ENCODE measurements around the gene TMEM201. TPM values are rescaled to one million over a fixed set of nuclear protein-coding genes. Genes with fewer than 3 reads are reported as not detected.
"Not testable (repeated sequence)": the region's sequence is repeated elsewhere in the genome, so short reads cannot be mapped to it uniquely, and the experiment has no call there.

TMEM201 gene
- total and polyA plus RNA-seq, 9 of the 15 experiments (the other 6 are each of a cell fraction or from before 2014, with no cell fraction given) = 0.42 to 51.3 (median 7.4) TPM

DNA sequence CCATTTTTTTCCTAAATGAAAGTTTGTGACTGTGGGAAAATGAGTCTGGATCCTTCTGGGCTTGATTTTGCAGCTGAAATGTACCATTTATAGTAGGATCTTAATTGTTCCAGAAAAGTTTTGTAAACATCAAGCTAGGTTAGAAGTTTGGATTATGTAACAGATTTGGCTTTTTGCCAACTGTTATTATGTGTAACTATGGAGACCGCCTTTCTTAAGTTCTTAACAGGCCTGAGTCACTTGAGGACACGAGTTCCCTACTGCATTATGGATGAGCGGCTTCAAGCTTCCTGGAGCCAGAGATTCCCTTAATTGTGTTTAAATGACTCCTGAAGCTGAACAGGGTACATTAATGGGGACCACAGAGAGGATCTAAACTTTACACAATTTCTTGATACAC is 27.3 kb upstream of the TMEM201 start (continued):
- TF ChIP-seq FOSL1 (tag; conservative IDR thresholded peaks at IDR 0.05) (no peak), HIVEP1 (CRISPR knock-in tag; IDR thresholded peaks at IDR 0.05) (no peak), HEY1 (CRISPR knock-in tag; IDR thresholded peaks at IDR 0.05; ENCODE audit: borderline replicate concordance) (no peak), RBM39 (optimal IDR thresholded peaks at IDR 0.05; ENCODE audit: low read depth, low read length) (no peak), ZNF583 (CRISPR knock-in tag; IDR thresholded peaks at IDR 0.05) (no peak)

DNA sequence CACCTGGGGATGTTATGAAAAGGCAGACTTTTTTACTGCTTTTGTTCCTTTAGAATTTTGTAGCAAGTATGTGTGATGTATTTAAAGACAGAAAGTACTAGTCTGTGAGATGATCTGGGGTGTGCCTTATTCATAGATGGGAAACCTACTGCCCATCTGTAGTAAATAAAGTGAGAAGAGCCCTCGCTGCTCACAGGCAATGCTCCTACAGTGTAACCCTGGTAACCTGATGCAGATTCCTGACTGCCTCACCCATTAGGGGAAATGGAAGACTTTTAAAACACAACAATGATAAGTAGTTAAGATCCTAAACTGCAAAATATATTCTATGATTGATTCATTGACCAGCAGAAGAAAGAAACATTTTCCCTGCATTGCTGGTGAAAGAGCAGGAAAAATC is 19.4 kb upstream of the TMEM201 start:
- Histone ChIP-seq H4K20me1 (replicated peaks; ENCODE audit: control insufficient read depth, insufficient read depth, low read length) (no peaks in the 10 kb centered on the region), H3K27ac (ENCODE audit: extremely low read depth, low read depth, low read length) (no peak overlapping the region), H3K9me1 (ENCODE audit: control insufficient read depth, insufficient read depth, low read length) (no peaks in the 10 kb centered on the region), H3K9me3 (replicated peaks; ENCODE audit: control insufficient read depth, insufficient read depth, low read depth, low read length) (no peaks in the 10 kb centered on the region), H3K27me3 (ENCODE audit: control insufficient read depth in 2 of 2, insufficient read depth in 2 of 2, low read length in 2 of 2) (no peaks in the 10 kb centered on the region), H3K36me3 (ENCODE audit: control insufficient read depth, insufficient read depth, low read length) (peaks cover 59% of the 10 kb centered on the region), H3K9ac (ENCODE audit: insufficient read depth in 1 of 2, low read depth in 2 of 2, low read length in 2 of 2) (no peak overlapping the region), H3K79me2 (ENCODE audit: control insufficient read depth, insufficient read depth, low read length) (peaks cover 13% of the 10 kb centered on the region; the same call in 2 of the 3 replicates), H2AFZ (ENCODE audit: low read depth, low read length) (no peak overlapping the region), H3K4me1 (replicated peaks in 1 of 2; ENCODE audit: control insufficient read depth in 2 of 2, insufficient read depth in 2 of 2, low read length in 2 of 2) (no peaks in the 10 kb centered on the region), H3K4me3 (no peak overlapping the region), H3K4me2 (ENCODE audit: insufficient read depth, low read length) (no peak overlapping the region)
- ATAC-seq (no peak), FAIRE-seq (no peak), DNase-seq (ENCODE audit: extremely low read depth in 1 of 4, low spot score in 3 of 4) (no peak)
- BruUV-seq (replicated peaks) = no TSS peak
- TF ChIP-seq RFX1 (IDR thresholded peaks at IDR 0.05) (peak; percentile 7; the same call in 1 of the 2 replicates), MCM7 (IDR thresholded peaks at IDR 0.05) (no peak), KLF16 (IDR thresholded peaks at IDR 0.05) (no peak), BDP1 (IDR thresholded peaks at IDR 0.05; ENCODE audit: insufficient read depth, insufficient read length) (no peak), ARID2 (IDR thresholded peaks at IDR 0.05) (no peak), PTRF (tag; IDR thresholded peaks at IDR 0.05) (no peak), ZNF165 (CRISPR knock-in tag; IDR thresholded peaks at IDR 0.05; ENCODE audit: borderline replicate concordance) (no peak)
- TF ChIP-seq, protein P1, sequence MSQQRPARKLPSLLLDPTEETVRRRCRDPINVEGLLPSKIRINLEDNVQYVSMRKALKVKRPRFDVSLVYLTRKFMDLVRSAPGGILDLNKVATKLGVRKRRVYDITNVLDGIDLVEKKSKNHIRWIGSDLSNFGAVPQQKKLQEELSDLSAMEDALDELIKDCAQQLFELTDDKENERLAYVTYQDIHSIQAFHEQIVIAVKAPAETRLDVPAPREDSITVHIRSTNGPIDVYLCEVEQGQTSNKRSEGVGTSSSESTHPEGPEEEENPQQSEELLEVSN (IDR thresholded peaks at IDR 0.05; ENCODE audit: borderline replicate concordance in 1 of 2, extremely low read depth in 1 of 2, insufficient read depth in 1 of 2, insufficient read length in 1 of 2, low read depth in 1 of 2, low read length in 1 of 2, poor library complexity in 1 of 2, severe bottlenecking in 1 of 2) = no peak
- WGBS (ENCODE audit: insufficient coverage, low coverage, missing lambda C conversion rate) = 80% methylated on average over 1 of the region's 1 CpG
- in situ Hi-C loops (cut with MboI) = loop anchor here (5.0 kb wide), 1 partner anchor 67 kb away; no protein-coding TSS in a partner anchor
- CTCF ChIA-PET (ENCODE audit: low intra/inter-chr PET ratio) = interaction anchor here (0.6 kb wide), 1 partner anchor 62 kb away, joined by 4 read pairs; no protein-coding TSS in a partner anchor
- POLR2A ChIA-PET = interaction anchor here (1.0 to 1.4 kb wide), 6 partner anchors 10 to 278 kb away, joined by 3 to 4 read pairs (median 3); partner anchors contain the start of gene SLC25A33
- intact Hi-C loops (cut with micrococcal nuclease) = no loop called here

DNA sequence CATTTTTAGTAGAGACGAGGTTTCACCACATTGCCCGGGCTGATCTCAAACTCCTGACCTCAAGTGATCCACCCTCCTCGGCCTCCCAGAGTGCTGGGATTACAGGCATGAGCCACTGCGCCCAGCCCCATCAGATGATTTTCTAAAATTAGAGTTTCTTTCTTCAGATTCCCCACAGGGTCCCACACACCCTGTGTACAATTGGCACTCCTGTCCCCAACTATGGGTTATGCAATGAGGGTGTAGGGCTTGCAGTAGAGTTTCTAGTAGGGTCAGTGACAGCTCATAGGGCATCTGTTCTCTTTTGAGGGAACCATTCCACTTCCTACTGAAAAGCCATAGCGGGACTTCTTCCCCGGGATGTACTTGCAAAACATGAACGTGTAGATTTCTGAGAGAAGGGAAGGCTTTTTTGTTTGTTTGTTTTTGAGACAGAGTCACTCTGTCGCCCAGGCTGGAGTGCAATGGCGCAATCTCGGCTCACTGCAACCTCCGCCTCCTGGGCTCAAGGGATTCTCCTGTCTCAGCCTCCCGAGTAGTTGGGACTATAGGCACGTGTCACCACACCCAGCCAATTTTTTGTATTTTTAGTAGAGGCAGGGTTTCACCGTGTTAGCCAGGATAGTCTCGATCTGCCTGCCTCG is 17.7 kb upstream of the TMEM201 start:
- CTCF ChIA-PET (ENCODE audit: low intra/inter-chr PET ratio); H2AFZ ChIP-seq (ENCODE audit: low read depth, low read length); H3K79me2 ChIP-seq (ENCODE audit: control insufficient read depth, insufficient read depth, low read length); H3K4me1 ChIP-seq (replicated peaks in 1 of 2; ENCODE audit: control insufficient read depth in 2 of 2, insufficient read depth in 2 of 2, low read length in 2 of 2); H3K9me3 ChIP-seq (replicated peaks; ENCODE audit: control insufficient read depth, insufficient read depth, low read depth, low read length); H4K20me1 ChIP-seq (replicated peaks; ENCODE audit: control insufficient read depth, insufficient read depth, low read length); H3K27ac ChIP-seq (ENCODE audit: extremely low read depth, low read depth, low read length); H3K9ac ChIP-seq (ENCODE audit: insufficient read depth in 1 of 2, low read depth in 2 of 2, low read length in 2 of 2); H3K27me3 ChIP-seq (ENCODE audit: control insufficient read depth in 2 of 2, insufficient read depth in 2 of 2, low read length in 2 of 2); H3K4me2 ChIP-seq (ENCODE audit: insufficient read depth, low read length); BruUV-seq (replicated peaks); DNase-seq (ENCODE audit: extremely low read depth in 1 of 4, low spot score in 3 of 4); intact Hi-C loops (cut with micrococcal nuclease); ATAC-seq; FAIRE-seq; H3K9me1 ChIP-seq (ENCODE audit: control insufficient read depth, insufficient read depth, low read length); in situ Hi-C loops (cut with MboI); H3K4me3 ChIP-seq: not testable (repeated sequence)
- H3K36me3 ChIP-seq (ENCODE audit: control insufficient read depth, insufficient read depth, low read length) = peaks cover 60% of the 10 kb centered on the region
- 92% methylated on average over 16 of the region's 16 CpGs for WGBS (ENCODE audit: insufficient coverage, low coverage, missing lambda C conversion rate)
- POLR2A ChIA-PET = interaction anchor here (0.9 to 1.5 kb wide), 4 partner anchors 8 to 32 kb away, joined by 3 to 7 read pairs (median 4); partner anchors contain the start of gene SLC25A33

Data from K562 (cell line).